Right forelimb (tissue), 1 donor: ENCODE results near the gene TGFBR3L.
A peak's percentile ranks its signal among the peaks of the same experiment; 100 is the strongest.

Experiments used
- DNase-seq: peaks from one replicate; pipeline ENCODE4 v3.0.0-alpha.2; 2018

TGFBR3L gene

GRCh38 chr19:7914598-7915045 lies at the start of gene TGFBR3L:
Gene TGFBR3L, plus strand, starts transcription at chr19:7914830.
- no peak for DNase-seq

GRCh38 chr19:7865262-7865911 lies 49.2 kb upstream of the TGFBR3L start:
- no peak for DNase-seq

- no peak for DNase-seq
These were observed 48.1 kb upstream of the TGFBR3L start for GRCh38 chr19:7866399-7867091.

GRCh38 chr19:7867092-7867844 lies 47.4 kb upstream of the TGFBR3L start:
- DNase-seq, result no peak

GRCh38 chr19:7868326-7868670 lies 46.3 kb upstream of the TGFBR3L start:
- DNase-seq, result no peak

- DNase-seq, result peak; percentile 83
These were observed 45.8 kb upstream of the TGFBR3L start for GRCh38 chr19:7868671-7869452.

- DNase-seq, result peak; percentile 83
These were observed 45.1 kb upstream of the TGFBR3L start for GRCh38 chr19:7869453-7869909.

- peak; percentile 81 for DNase-seq
These were observed 44.6 kb upstream of the TGFBR3L start for GRCh38 chr19:7869910-7870511.

- DNase-seq, result peak; percentile 75
These were observed 43.8 kb upstream of the TGFBR3L start for GRCh38 chr19:7870571-7871436.

- peak; percentile 88 for DNase-seq
These were observed 43.0 kb upstream of the TGFBR3L start for GRCh38 chr19:7871437-7872305.

GRCh38 chr19:7872306-7873204 lies 42.1 kb upstream of the TGFBR3L start:
- DNase-seq, result no peak

GRCh38 chr19:7873304-7874075 lies 41.1 kb upstream of the TGFBR3L start:
- no peak for DNase-seq

- DNase-seq, result no peak
These were observed 40.3 kb upstream of the TGFBR3L start, which contains the start of gene PRR36 for GRCh38 chr19:7874076-7874896. Gene PRR36, minus strand, starts transcription at chr19:7874390. Its CDS starts 701 bp downstream, at chr19:7873689.

GRCh38 chr19:7874897-7875273 lies 39.7 kb upstream of the TGFBR3L start:
- no peak for DNase-seq

GRCh38 chr19:7877249-7877836 lies 37.3 kb upstream of the TGFBR3L start:
- DNase-seq, result no peak

GRCh38 chr19:7879111-7879807 lies 35.4 kb upstream of the TGFBR3L start:
- DNase-seq, result no peak
